Measurements from ENCODE around the gene PAFAH1B2. TPM values are rescaled to one million over a fixed set of nuclear protein-coding genes. Genes with fewer than 3 reads are reported as not detected.

PAFAH1B2 gene
- total and polyA plus RNA-seq, 2 experiments from 2014 or later, result 25.8 to 58.7 TPM

DNA sequence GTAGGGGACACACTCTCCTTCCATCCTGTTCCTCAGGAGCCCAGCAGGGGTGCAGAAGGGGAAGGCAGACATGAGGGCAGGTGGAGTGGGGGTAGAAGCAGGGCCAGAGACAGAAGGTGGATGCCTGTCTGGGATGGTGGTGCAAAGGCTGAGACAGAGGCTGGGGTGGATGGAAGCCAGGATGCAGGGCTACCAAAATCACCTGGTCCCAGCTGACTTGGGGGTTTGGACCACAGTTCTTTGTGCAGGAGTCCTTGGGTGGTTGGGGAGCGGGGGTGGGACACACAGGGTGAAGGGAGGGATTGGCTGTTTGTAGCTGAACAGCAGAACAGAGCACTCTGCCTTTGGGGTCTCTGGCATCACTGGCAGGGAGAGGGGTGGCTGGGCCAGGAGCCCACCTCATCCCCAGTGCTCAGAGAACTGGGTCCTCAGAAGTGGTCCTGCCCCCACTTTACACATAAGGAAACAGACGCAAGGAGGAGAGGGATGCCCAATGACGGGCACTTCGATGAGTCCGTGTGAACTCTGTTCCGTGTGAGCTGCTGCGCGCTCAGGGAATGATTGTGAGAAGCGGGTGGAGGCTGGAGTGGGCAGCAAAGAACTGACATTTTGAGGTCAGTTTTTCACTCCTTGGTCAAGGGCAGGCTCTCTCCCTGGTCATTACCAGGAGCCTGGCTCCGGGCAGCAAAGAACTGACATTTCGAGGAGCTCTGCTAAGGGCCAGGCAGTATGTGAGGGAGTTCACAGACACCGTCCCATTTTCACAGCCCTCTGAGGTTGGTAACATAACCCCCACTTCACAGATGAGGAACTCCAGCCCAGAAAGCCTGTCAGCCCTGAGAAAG, 56.9 kb downstream of the PAFAH1B2 start:
- H3K36me3 ChIP-seq, result peaks cover 3% of the 10 kb centered on the region
- peak in 1 of 2 donors; percentile 42 for DNase-seq (ENCODE audit: low read depth in 1 of 2, low spot score in 1 of 2)
- H3K4me3 ChIP-seq, result no peak overlapping the region

DNA sequence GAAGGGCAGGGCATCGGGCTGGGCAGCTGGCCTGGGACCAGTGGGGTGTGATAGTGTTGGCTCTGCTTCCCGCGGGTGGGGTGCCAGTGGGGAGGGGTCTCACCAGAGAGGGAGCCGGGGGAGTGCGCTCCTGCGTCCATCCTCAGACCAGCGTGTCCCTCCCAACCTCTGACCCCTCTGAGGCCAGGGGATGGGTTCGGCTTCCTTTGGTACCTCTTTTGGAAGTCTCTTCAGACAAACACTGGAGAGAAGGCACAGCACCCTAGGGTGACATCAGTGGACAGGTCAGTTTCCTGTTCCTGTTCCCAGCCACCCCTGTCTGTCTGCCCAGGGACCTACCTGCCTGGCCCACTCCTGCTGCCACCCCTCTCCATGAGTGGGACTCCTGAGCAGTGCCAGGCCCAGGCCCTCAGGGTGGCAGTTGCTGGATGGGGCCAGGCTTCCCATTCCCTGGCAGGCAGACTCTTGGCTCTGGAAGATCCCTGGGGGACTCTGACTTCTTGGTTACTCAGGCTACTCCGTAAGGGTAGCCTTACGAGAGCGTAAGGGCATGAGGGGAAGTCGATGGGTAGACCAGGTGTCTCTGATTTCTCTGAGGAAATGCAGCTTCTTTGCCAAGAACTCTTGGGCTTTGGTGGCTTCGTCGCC, 57.7 kb downstream of the PAFAH1B2 start:
- Histone ChIP-seq H3K4me3 (no peak overlapping the region), H3K36me3 (peaks cover 3% of the 10 kb centered on the region), H3K4me1 (ENCODE audit: low read depth) (peaks cover 25% of the 10 kb centered on the region), H3K27ac (peak overlapping the region; percentile 17), H3K27me3 (no peaks in the 10 kb centered on the region), H3K9me3 (ENCODE audit: low read depth) (no peaks in the 10 kb centered on the region)
- DNase-seq (ENCODE audit: low read depth in 1 of 2, low spot score in 1 of 2), result peak in 1 of 2 donors; percentile 55
- TF ChIP-seq, protein P1, sequence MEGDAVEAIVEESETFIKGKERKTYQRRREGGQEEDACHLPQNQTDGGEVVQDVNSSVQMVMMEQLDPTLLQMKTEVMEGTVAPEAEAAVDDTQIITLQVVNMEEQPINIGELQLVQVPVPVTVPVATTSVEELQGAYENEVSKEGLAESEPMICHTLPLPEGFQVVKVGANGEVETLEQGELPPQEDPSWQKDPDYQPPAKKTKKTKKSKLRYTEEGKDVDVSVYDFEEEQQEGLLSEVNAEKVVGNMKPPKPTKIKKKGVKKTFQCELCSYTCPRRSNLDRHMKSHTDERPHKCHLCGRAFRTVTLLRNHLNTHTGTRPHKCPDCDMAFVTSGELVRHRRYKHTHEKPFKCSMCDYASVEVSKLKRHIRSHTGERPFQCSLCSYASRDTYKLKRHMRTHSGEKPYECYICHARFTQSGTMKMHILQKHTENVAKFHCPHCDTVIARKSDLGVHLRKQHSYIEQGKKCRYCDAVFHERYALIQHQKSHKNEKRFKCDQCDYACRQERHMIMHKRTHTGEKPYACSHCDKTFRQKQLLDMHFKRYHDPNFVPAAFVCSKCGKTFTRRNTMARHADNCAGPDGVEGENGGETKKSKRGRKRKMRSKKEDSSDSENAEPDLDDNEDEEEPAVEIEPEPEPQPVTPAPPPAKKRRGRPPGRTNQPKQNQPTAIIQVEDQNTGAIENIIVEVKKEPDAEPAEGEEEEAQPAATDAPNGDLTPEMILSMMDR (IDR thresholded peaks at IDR 0.05; ENCODE audit: low read depth, low read length), result no peak

More for the DNA sequence above, 56.9 kb downstream of the PAFAH1B2 start:
- H3K27me3 ChIP-seq, result no peaks in the 10 kb centered on the region
- peaks cover 25% of the 10 kb centered on the region for H3K4me1 ChIP-seq (ENCODE audit: low read depth)
- no peaks in the 10 kb centered on the region for H3K9me3 ChIP-seq (ENCODE audit: low read depth)
- TF ChIP-seq, protein P1 (IDR thresholded peaks at IDR 0.05; ENCODE audit: low read depth, low read length), result no peak
- peak overlapping the region; percentile 99 for H3K27ac ChIP-seq

DNA sequence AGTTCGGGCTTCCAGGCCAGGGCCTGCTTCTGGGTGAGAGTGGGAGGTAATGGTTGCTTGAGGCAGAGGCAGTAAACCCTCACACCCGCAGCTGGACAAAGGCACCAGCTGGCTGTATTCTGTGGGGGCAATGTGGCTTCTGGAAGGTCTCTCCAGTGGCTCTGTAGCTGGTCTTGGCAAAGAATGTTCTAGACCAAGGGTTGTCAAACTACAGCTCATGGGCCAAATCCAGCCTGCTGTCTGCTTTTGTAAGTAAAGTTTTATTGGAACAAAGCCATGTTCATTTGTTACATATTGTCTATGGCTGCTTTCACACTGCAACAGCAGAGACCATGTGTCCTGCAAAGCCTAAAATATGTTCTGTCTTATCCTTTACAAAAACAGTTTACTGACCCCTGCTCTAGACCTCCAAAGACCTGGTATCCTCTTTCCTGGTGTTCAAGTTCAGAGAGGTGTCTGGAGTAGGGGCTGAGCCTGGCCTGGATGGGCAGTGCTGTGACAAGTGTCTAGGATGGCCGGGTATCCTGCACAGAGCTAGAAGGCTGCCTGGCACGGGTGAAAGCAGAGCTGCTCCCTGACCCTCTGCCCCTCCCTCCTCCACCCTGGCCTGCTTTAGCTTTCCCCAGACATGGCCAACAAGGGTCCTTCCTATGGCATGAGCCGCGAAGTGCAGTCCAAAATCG, 58.4 kb downstream of the PAFAH1B2 start:
- TF ChIP-seq, protein P1 (IDR thresholded peaks at IDR 0.05; ENCODE audit: low read depth, low read length), result no peak
- Histone ChIP-seq H3K27me3 (no peaks in the 10 kb centered on the region), H3K36me3 (peaks cover 3% of the 10 kb centered on the region), H3K27ac (no peak overlapping the region), H3K4me1 (ENCODE audit: low read depth) (peaks cover 25% of the 10 kb centered on the region), H3K4me3 (no peak overlapping the region), H3K9me3 (ENCODE audit: low read depth) (no peaks in the 10 kb centered on the region)
- peak in 1 of 2 donors; percentile 56 for DNase-seq (ENCODE audit: low read depth in 1 of 2, low spot score in 1 of 2)

- no peak overlapping the region for H3K27ac ChIP-seq
Observed at GRCh38 chr11:117203069-117203407, 59.0 kb downstream of the PAFAH1B2 start.

More at GRCh38 chr11:117203069-117203407, 59.0 kb downstream of the PAFAH1B2 start:
- Histone ChIP-seq H3K4me3 (no peak overlapping the region), H3K4me1 (ENCODE audit: low read depth) (peaks cover 23% of the 10 kb centered on the region), H3K36me3 (peaks cover 3% of the 10 kb centered on the region), H3K9me3 (ENCODE audit: low read depth) (no peaks in the 10 kb centered on the region), H3K27me3 (no peaks in the 10 kb centered on the region)
- TF ChIP-seq, protein P1 (IDR thresholded peaks at IDR 0.05; ENCODE audit: low read depth, low read length), result no peak
- no peak for DNase-seq (ENCODE audit: low read depth in 1 of 2, low spot score in 1 of 2)

Data from cardiac muscle cell (in vitro differentiated cells and primary cell).